H1 (cell line): Measurements from ENCODE around the gene SFTPB. TPM values are rescaled to one million over a fixed set of nuclear protein-coding genes. Genes with fewer than 3 reads are reported as not detected.

Experiments used
- CTCF ChIA-PET: fragments of 300-600 bp; sonication (Branson Sonifier 250); formaldehyde crosslinking; loops from one replicate; lab custom pipeline; 2021; ENCODE audit not compliant: partially characterized antibody; lab: Charles Lee
- POLR2A ChIA-PET: fragments of 300-600 bp; sonication (Branson Sonifier 250); formaldehyde crosslinking; loops from one replicate; lab custom pipeline; 2021; ENCODE audit warnings: inconsistent platforms; ENCODE audit not compliant: partially characterized antibody; lab: Charles Lee
- DNase-seq, 2 experiments: peaks; one replicate each; pipeline versions ENCODE4 v3.0.0 to v3.0.0-alpha.2; 2010 to 2022; ENCODE audit warnings: low spot score in 2 of 2, low read depth in 1 of 2, mixed read lengths in 1 of 2
- FAIRE-seq: peaks from 2 replicates; lab custom pipeline; 2011; peaks lifted over from hg19 to GRCh38; lab: Jason Lieb, UNC
- H2AFZ ChIP-seq: 2 replicates; pipeline ENCODE4 v1.8.1; 2012; ENCODE audit warnings: low read length, inconsistent platforms
- H2AK5ac ChIP-seq: 2 replicates; pipeline ENCODE4 v1.6.1; 2013; ENCODE audit warnings: low read depth, low read length
- H2BK120ac ChIP-seq: replicated peaks from 2 replicates; pipeline ENCODE3; 2013; ENCODE audit warnings: low read depth, low read length, inconsistent platforms
- H2BK12ac ChIP-seq: 2 replicates; pipeline ENCODE4 v1.6.1; 2013; ENCODE audit warnings: low read depth, low read length
- H2BK15ac ChIP-seq: 2 replicates; pipeline ENCODE4 v1.6.1; 2013; ENCODE audit warnings: low read length
- H2BK20ac ChIP-seq: 2 replicates; pipeline ENCODE4 v1.6.1; 2013; ENCODE audit warnings: low read length
- H2BK5ac ChIP-seq: 2 replicates; pipeline ENCODE4 v1.6.1; 2013; ENCODE audit warnings: low read depth, low read length
- H3K14ac ChIP-seq: 2 replicates; pipeline ENCODE4 v1.6.1; 2013; ENCODE audit warnings: inconsistent platforms; ENCODE audit not compliant: insufficient read length
- H3K18ac ChIP-seq: 2 replicates; pipeline ENCODE4 v1.6.1; 2013; ENCODE audit warnings: low read length; ENCODE audit errors: extremely low read depth
- H3K23ac ChIP-seq: 2 replicates; pipeline ENCODE4 v1.6.1; 2013; ENCODE audit warnings: inconsistent platforms; ENCODE audit not compliant: insufficient read length
- H3K23me2 ChIP-seq: 2 replicates; pipeline ENCODE4 v1.6.1; 2013; ENCODE audit warnings: low read depth, low read length
- H3K27ac ChIP-seq: 2 replicates; pipeline ENCODE4 v1.6.1; 2011; ENCODE audit warnings: low read depth, low read length, inconsistent platforms
- H3K27me3 ChIP-seq, 4 experiments: replicated peaks in 1 of 4; 1 replicate in 1 of 4; 2 replicates in 3 of 4; pipeline versions ENCODE4 v1.6.1 to v1.8.1; 2011 to 2013; ENCODE audit warnings: low read length in 3 of 4, mild to moderate bottlenecking in 3 of 4, inconsistent platforms in 2 of 4, mixed read lengths in 2 of 4, moderate library complexity in 1 of 4; ENCODE audit not compliant: control insufficient read depth in 3 of 4, insufficient read depth in 3 of 4; ENCODE audit errors: extremely low read depth in 1 of 4
- H3K36me3 ChIP-seq, 4 experiments: 2 replicates each; pipeline versions ENCODE4 v1.6.1 to v1.8.1; 2011 to 2013; ENCODE audit warnings: mild to moderate bottlenecking in 4 of 4, low read length in 3 of 4, moderate library complexity in 2 of 4, control low read depth in 1 of 4, inconsistent platforms in 1 of 4; ENCODE audit not compliant: insufficient read depth in 4 of 4, control insufficient read depth in 2 of 4
- H3K4ac ChIP-seq: replicated peaks from 2 replicates; pipeline ENCODE3; 2013; ENCODE audit warnings: low read length, low read depth, mixed read lengths, inconsistent platforms; ENCODE audit not compliant: insufficient read length
- H3K4me1 ChIP-seq, 4 experiments: replicated peaks in 1 of 4; 1 replicate in 1 of 4; 2 replicates in 3 of 4; pipeline versions ENCODE4 v1.6.1 to v1.8.1; 2011 to 2013; ENCODE audit warnings: low read length in 3 of 4, inconsistent platforms in 2 of 4, mixed read lengths in 1 of 4; ENCODE audit not compliant: insufficient read depth in 4 of 4, control insufficient read depth in 3 of 4
- H3K4me2 ChIP-seq, 2 experiments: 2 replicates each; pipeline versions ENCODE4 v1.6.1 to v1.8.1; 2011 to 2013; ENCODE audit warnings: low read depth in 2 of 2, low read length in 2 of 2, control low read depth in 1 of 2, inconsistent platforms in 1 of 2, mild to moderate bottlenecking in 1 of 2; ENCODE audit not compliant: insufficient read depth in 1 of 2
- H3K4me3 ChIP-seq, 4 experiments: fragments of 200-600, 300-600 bp in 1 of 4; sonication (generic), shearing (Covaris generic), sonication (Bioruptor Twin) in 1 of 4; 2 replicates each; pipeline versions ENCODE4 v1.5.1 to v1.8.1; 2011 to 2016; ENCODE audit warnings: low read length in 4 of 4, low read depth in 3 of 4, control low read depth in 2 of 4, inconsistent platforms in 2 of 4, mild to moderate bottlenecking in 2 of 4, mixed read lengths in 1 of 4, moderate library complexity in 1 of 4; ENCODE audit not compliant: insufficient read depth in 2 of 4; ENCODE audit errors: extremely low read depth in 1 of 4
- H3K56ac ChIP-seq: replicated peaks from 2 replicates; pipeline ENCODE3; 2013; ENCODE audit warnings: low read depth, mild to moderate bottlenecking, mixed read lengths, low read length, inconsistent platforms; ENCODE audit not compliant: insufficient read length
- H3K79me1 ChIP-seq: 2 replicates; pipeline ENCODE4 v1.6.1; 2013; ENCODE audit warnings: low read depth, low read length, control low read depth
- H3K79me2 ChIP-seq, 2 experiments: 2 replicates each; pipeline versions ENCODE4 v1.6.1 to v1.8.1; 2012 to 2013; ENCODE audit warnings: low read length in 2 of 2, mild to moderate bottlenecking in 2 of 2, inconsistent platforms in 1 of 2; ENCODE audit not compliant: insufficient read depth in 2 of 2, control insufficient read depth in 1 of 2
- H3K9ac ChIP-seq, 4 experiments: replicated peaks in 1 of 4; 1 replicate in 1 of 4; 2 replicates in 3 of 4; pipeline versions ENCODE4 v1.6.1 to v1.8.1; 2011 to 2013; ENCODE audit warnings: low read depth in 3 of 4, low read length in 3 of 4, control low read depth in 2 of 4, mild to moderate bottlenecking in 2 of 4, moderate library complexity in 2 of 4, inconsistent platforms in 1 of 4; ENCODE audit errors: extremely low read depth in 1 of 4
- H3K9me3 ChIP-seq, 2 experiments: 2 replicates each; pipeline versions ENCODE4 v1.6.1 to v1.8.1; 2012 to 2013; ENCODE audit warnings: mild to moderate bottlenecking in 2 of 2, moderate library complexity in 2 of 2, control low read depth in 1 of 2, inconsistent platforms in 1 of 2, low read depth in 1 of 2, low read length in 1 of 2, mixed read lengths in 1 of 2; ENCODE audit not compliant: insufficient read depth in 2 of 2
- H4K20me1 ChIP-seq, 2 experiments: replicated peaks in 1 of 2; 2 replicates each; pipeline versions ENCODE3 to v1.8.1; 2011 to 2013; ENCODE audit warnings: inconsistent platforms in 2 of 2, low read length in 2 of 2, mild to moderate bottlenecking in 1 of 2; ENCODE audit not compliant: insufficient read depth in 2 of 2, control insufficient read depth in 1 of 2
- H4K5ac ChIP-seq: 2 replicates; pipeline ENCODE4 v1.6.1; 2013; ENCODE audit warnings: low read length, low read depth, mixed read lengths, inconsistent platforms; ENCODE audit not compliant: insufficient read length
- H4K8ac ChIP-seq: 2 replicates; pipeline ENCODE4 v1.8.0; 2013; ENCODE audit warnings: mild to moderate bottlenecking, moderate library complexity, low read length, inconsistent platforms; ENCODE audit not compliant: insufficient read depth; ENCODE audit errors: extremely low read depth
- H4K91ac ChIP-seq: replicated peaks from 2 replicates; pipeline ENCODE3; 2013; ENCODE audit warnings: low read length, mixed read lengths, inconsistent platforms; ENCODE audit not compliant: insufficient read length
- CHD1 ChIP-seq: IDR thresholded peaks from 2 replicates; pipeline ENCODE4 v1.6.1; 2012; ENCODE audit warnings: low read depth, low read length, improper control_type of control experiment
- CTBP2 ChIP-seq: IDR thresholded peaks from 2 replicates; pipeline ENCODE4 v1.7.0; 2011; ENCODE audit warnings: borderline replicate concordance, mild to moderate bottlenecking, moderate library complexity, mixed read lengths, low read length; ENCODE audit not compliant: insufficient read depth, insufficient read length
- HDAC2 ChIP-seq, 2 experiments: fragments of 300-600 bp in 1 of 2; sonication (generic) in 1 of 2; IDR thresholded peaks; 2 replicates each; pipeline ENCODE4 v1.6.1; 2011 to 2012; ENCODE audit warnings: low read depth in 2 of 2, low read length in 2 of 2, mild to moderate bottlenecking in 2 of 2, moderate library complexity in 2 of 2, borderline replicate concordance in 1 of 2, inconsistent platforms in 1 of 2
- KDM1A ChIP-seq: fragments of 200-600, 300-600 bp; sonication (generic); IDR thresholded peaks from 2 replicates; pipeline ENCODE4 v1.7.1; 2016; ENCODE audit warnings: mild to moderate bottlenecking, low read length, borderline replicate concordance
- NRF1 ChIP-seq: IDR thresholded peaks from 2 replicates; pipeline ENCODE4 v1.6.1; 2011; ENCODE audit warnings: mild to moderate bottlenecking, low read depth, low read length, improper control_type of control experiment
- WGBS, 2 experiments: shearing (Covaris generic) in 1 of 2; methylation state at CpG; one replicate each; pipeline versions ENCODE4 v1.1.6 to v1.1.7; 2013 to 2015; ENCODE audit warnings: low lambda C conversion rate in 2 of 2, mixed read lengths in 2 of 2, inconsistent platforms in 1 of 2, low coverage in 1 of 2, missing lambda C conversion rate in 1 of 2; ENCODE audit not compliant: insufficient replicate concordance in 2 of 2, insufficient coverage in 1 of 2, insufficient read length in 1 of 2; ENCODE audit errors: extremely low coverage in 1 of 2, missing lambda C conversion rate in 1 of 2; 5-methylcytosine and 5-hydroxymethylcytosine counted together
- polyA plus RNA-seq, 7 experiments: library from polyadenylated mRNA; depleted of rRNA in 3 of 7; stranded (reverse) in 5 of 7; unstranded in 2 of 7; fragments of >200 nt in 5 of 7; fragments of 200-250 nt in 2 of 7; gene quantifications; 1 replicate in 5 of 7; 2 replicates in 1 of 7; 4 replicates in 1 of 7; pipeline versions ENCODE4 v1.2.1 to v1.2.3, GENCODE V29; 2011 to 2013; ENCODE audit warnings: missing spikeins in 2 of 7, mixed read lengths in 2 of 7
- total RNA-seq: library from RNA; stranded (reverse); fragmentation: NEBNext Ultra II Directional; extraction: Animal tissue kit (Norgen Biotek cat#: 25700); gene quantifications from 2 replicates; pipeline ENCODE4 v1.2.1, GENCODE V29; 2021

The SFTPB gene
- total and polyA plus RNA-seq, 2 of the 8 experiments (the other 6 are each of a cell fraction or from before 2014, with no cell fraction given) = not detected

GRCh38 chr2:85712336-85712735 is 44.3 kb upstream of the SFTPB start:
- no peak overlapping the region for H2BK15ac ChIP-seq
- 95% methylated on average over 12 of the region's 15 CpGs; no CpG with 5 or more reads in 1 of the 2 experiments for WGBS, 2 experiments
- no peaks in the 10 kb centered on the region for H3K23me2 ChIP-seq
- no peaks in the 10 kb centered on the region for H3K79me2 ChIP-seq
- no peaks in the 10 kb centered on the region for H4K20me1 ChIP-seq
- no peak overlapping the region for H2AFZ ChIP-seq
- no peaks in the 10 kb centered on the region; a peak in 2 of 7 replicates for H3K27me3 ChIP-seq
- H3K27ac ChIP-seq = no peak overlapping the region
- H3K4me1 ChIP-seq = no peaks in the 10 kb centered on the region; a peak in 1 of 7 replicates
- no peaks in the 10 kb centered on the region for H3K36me3 ChIP-seq
- FAIRE-seq (no peak), DNase-seq (no peak)
- no peaks in the 10 kb centered on the region for H3K79me1 ChIP-seq
- H3K4ac ChIP-seq = no peak overlapping the region
- H3K18ac ChIP-seq = no peak overlapping the region
- H4K8ac ChIP-seq = no peak overlapping the region
- ChIA-PET POLR2A (interaction anchor here (1.3 kb wide), 1 partner anchor 62 kb away, joined by 3 read pairs; no protein-coding TSS in a partner anchor), CTCF (interaction anchor here (0.6 to 2.2 kb wide), 12 partner anchors 10 to 124 kb away, joined by 3 to 7 read pairs (median 4); no protein-coding TSS in a partner anchor)
- no peak overlapping the region for H3K4me2 ChIP-seq
- H3K23ac ChIP-seq = no peak overlapping the region
- H3K9me3 ChIP-seq = no peaks in the 10 kb centered on the region
- H2AK5ac ChIP-seq = no peak overlapping the region
- H3K9ac ChIP-seq = no peak overlapping the region
- no peak overlapping the region for H3K14ac ChIP-seq
- no peak overlapping the region for H2BK120ac ChIP-seq
- H3K56ac ChIP-seq = no peak overlapping the region
- no peak overlapping the region for H2BK12ac ChIP-seq
- no peak overlapping the region for H2BK20ac ChIP-seq
- TF ChIP-seq HDAC2 (IDR thresholded peaks at IDR 0.05; ENCODE audit: borderline replicate concordance in 1 of 2, low read depth in 2 of 2, low read length in 2 of 2) (no peak), CTBP2 (no peak), NRF1 (no peak), CHD1 (no peak), KDM1A (no peak)
- TF ChIP-seq, all 59 proteins: peak for 0
- no peak overlapping the region for H3K4me3 ChIP-seq
- no peak overlapping the region for H4K91ac ChIP-seq
- H4K5ac ChIP-seq = no peak overlapping the region
- no peak overlapping the region for H2BK5ac ChIP-seq
